ENCODE data around the gene FTSJ3. TPM values are rescaled to one million over a fixed set of nuclear protein-coding genes. Genes with fewer than 3 reads are reported as not detected.
"Not testable (repeated sequence)": the region's sequence is repeated elsewhere in the genome, so short reads cannot be mapped to it uniquely, and the experiment has no call there.

FTSJ3 gene
- total and polyA plus RNA-seq, 2 experiments from 2014 or later: 47.2 to 52.2 TPM

- no peak for DNase-seq (ENCODE audit: low read depth in 1 of 2, low spot score in 1 of 2)
- no peak for TF ChIP-seq CTCF (IDR thresholded peaks at IDR 0.05; ENCODE audit: low read depth, low read length)
- Histone ChIP-seq H3K4me3 (no peak overlapping the region), H3K9me3 (ENCODE audit: low read depth) (no peaks in the 10 kb centered on the region), H3K27me3 (peaks cover 11% of the 10 kb centered on the region), H3K27ac (no peak overlapping the region), H3K36me3 (no peaks in the 10 kb centered on the region), H3K4me1 (ENCODE audit: low read depth) (no peaks in the 10 kb centered on the region)
These were observed 22.9 kb upstream of the FTSJ3 start for GRCh38 chr17:63850401-63850800.

GRCh38 chr17:63848834-63849689 is 21.6 kb upstream of the FTSJ3 start:
- Histone ChIP-seq H3K27ac (no peak overlapping the region), H3K27me3 (peaks cover 11% of the 10 kb centered on the region), H3K4me3 (no peak overlapping the region), H3K4me1 (ENCODE audit: low read depth) (no peaks in the 10 kb centered on the region), H3K36me3 (no peaks in the 10 kb centered on the region), H3K9me3 (ENCODE audit: low read depth) (no peaks in the 10 kb centered on the region)
- peak; percentile 83 to 95 for DNase-seq (ENCODE audit: low read depth in 1 of 2, low spot score in 1 of 2)
- peak; percentile 71 for TF ChIP-seq CTCF (IDR thresholded peaks at IDR 0.05; ENCODE audit: low read depth, low read length)

- no peak for DNase-seq (ENCODE audit: low read depth in 1 of 2, low spot score in 1 of 2)
- TF ChIP-seq CTCF (IDR thresholded peaks at IDR 0.05; ENCODE audit: low read depth, low read length): no peak
- peaks cover 11% of the 10 kb centered on the region for H3K27me3 ChIP-seq
- H3K27ac ChIP-seq: no peak overlapping the region
- H3K4me3 ChIP-seq: no peak overlapping the region
- H3K4me1 ChIP-seq (ENCODE audit: low read depth): no peaks in the 10 kb centered on the region
- H3K36me3 ChIP-seq: no peaks in the 10 kb centered on the region
- H3K9me3 ChIP-seq (ENCODE audit: low read depth): no peaks in the 10 kb centered on the region
These were observed 20.2 kb upstream of the FTSJ3 start for GRCh38 chr17:63847525-63848249.

- Histone ChIP-seq H3K4me3 (no peak overlapping the region), H3K9me3 (ENCODE audit: low read depth) (no peaks in the 10 kb centered on the region), H3K4me1 (ENCODE audit: low read depth) (peaks cover 11% of the 10 kb centered on the region), H3K36me3 (no peaks in the 10 kb centered on the region), H3K27me3 (peaks cover 11% of the 10 kb centered on the region), H3K27ac (no peak overlapping the region)
- TF ChIP-seq CTCF (IDR thresholded peaks at IDR 0.05; ENCODE audit: low read depth, low read length): no peak
- no peak for DNase-seq (ENCODE audit: low read depth in 1 of 2, low spot score in 1 of 2)
These were observed 18.0 kb upstream of the FTSJ3 start for GRCh38 chr17:63845509-63845908.

GRCh38 chr17:63843910-63844677 is 16.6 kb upstream of the FTSJ3 start:
- peaks cover 11% of the 10 kb centered on the region for H3K27me3 ChIP-seq
- H3K36me3 ChIP-seq: no peaks in the 10 kb centered on the region
- H3K4me1 ChIP-seq (ENCODE audit: low read depth): peaks cover 19% of the 10 kb centered on the region
- no peak overlapping the region for H3K27ac ChIP-seq
- H3K9me3 ChIP-seq (ENCODE audit: low read depth): no peaks in the 10 kb centered on the region
- TF ChIP-seq CTCF (IDR thresholded peaks at IDR 0.05; ENCODE audit: low read depth, low read length): no peak
- no peak overlapping the region for H3K4me3 ChIP-seq
- peak in 1 of 2 donors; percentile 29 for DNase-seq (ENCODE audit: low read depth in 1 of 2, low spot score in 1 of 2)

- H3K27ac ChIP-seq; H3K9me3 ChIP-seq (ENCODE audit: low read depth); H3K36me3 ChIP-seq: not testable (repeated sequence)
- Histone ChIP-seq H3K4me3 (peak overlapping the region; percentile 43), H3K27me3 (peaks cover 11% of the 10 kb centered on the region), H3K4me1 (ENCODE audit: low read depth) (peaks cover 26% of the 10 kb centered on the region)
- DNase-seq (ENCODE audit: low read depth in 1 of 2, low spot score in 1 of 2): peak in 1 of 2 donors; percentile 96
These were observed 16.0 kb upstream of the FTSJ3 start for GRCh38 chr17:63843387-63843888.

All from cardiac muscle cell (in vitro differentiated cells and primary cell).